Kidney (tissue), 22 donors: Measurements from ENCODE around the gene LRRC49. TPM values are rescaled to one million over a fixed set of nuclear protein-coding genes. Genes with fewer than 3 reads are reported as not detected.

Source experiments
- DNase-seq, 5 donors: peaks; one replicate each; pipeline ENCODE4 v3.0.0-alpha.2; 2013 to 2020
- FAIRE-seq: peaks from 2 replicates; lab custom pipeline; 2012; peaks lifted over from hg19 to GRCh38; lab: Jason Lieb, UNC
- H3K27ac ChIP-seq, 2 donors: one replicate each; pipeline ENCODE4 v1.7.0; 2013; ENCODE audit warnings: low read depth in 2 of 2, low read length in 2 of 2, inconsistent platforms in 1 of 2
- H3K27me3 ChIP-seq: one replicate; pipeline ENCODE4 v1.7.1; 2013; ENCODE audit warnings: low read length, inconsistent platforms; ENCODE audit not compliant: control insufficient read depth, insufficient read depth
- H3K36me3 ChIP-seq, 3 donors: one replicate each; pipeline versions ENCODE4 v1.7.0 to v1.7.1; 2013; ENCODE audit warnings: low read length in 3 of 3, control low read depth in 1 of 3, inconsistent platforms in 1 of 3; ENCODE audit not compliant: insufficient read depth in 3 of 3, control insufficient read depth in 2 of 3
- H3K4me1 ChIP-seq, 3 donors: one replicate each; pipeline versions ENCODE4 v1.7.0 to v1.7.1; 2013; ENCODE audit warnings: low read length in 3 of 3, inconsistent platforms in 1 of 3, low read depth in 1 of 3; ENCODE audit not compliant: control insufficient read depth in 2 of 3, insufficient read depth in 2 of 3
- H3K4me3 ChIP-seq, 3 donors: one replicate each; pipeline versions ENCODE4 v1.7.0 to v1.8.1; 2013; ENCODE audit warnings: low read length in 3 of 3, control low read depth in 1 of 3, inconsistent platforms in 1 of 3
- H3K9ac ChIP-seq, 3 donors: one replicate each; pipeline versions ENCODE4 v1.7.0 to v1.7.1; 2013; ENCODE audit warnings: low read length in 3 of 3, control low read depth in 1 of 3, inconsistent platforms in 1 of 3
- H3K9me3 ChIP-seq, 3 donors: one replicate each; pipeline versions ENCODE4 v1.7.0 to v1.7.1; 2013; ENCODE audit warnings: low read length in 3 of 3, control low read depth in 1 of 3, inconsistent platforms in 1 of 3; ENCODE audit not compliant: control insufficient read depth in 2 of 3, insufficient read depth in 1 of 3
- intact Hi-C: fragments of 100-400 bp; cut with DNase I; formaldehyde crosslinking; loops from one replicate; pipeline ENCODE4 v1.11.1; 2022
- long read RNA-seq, 10 donors: library from polyadenylated mRNA in 1 of 10; unstranded in 1 of 10; transcript quantifications; one replicate each; pipeline ENCODE4 v2.0.0 and lab custom pipeline, GENCODE V29; 2021 to 2026
- polyA plus RNA-seq: library from polyadenylated mRNA; stranded (reverse); fragments of 350-450 nt; fragmentation: Illumina TruSeq; extraction: RNeasy Lipid Tissue Mini Kit (QIAGEN cat#74804); gene quantifications from one replicate; pipeline ENCODE4 v1.2.3, GENCODE V29; 2014; ENCODE audit warnings: low read depth, low replicate concordance; ENCODE audit not compliant: insufficient read depth
- total RNA-seq: library from RNA; stranded (reverse); fragmentation: NEBNext Ultra II Directional; extraction: Animal tissue kit (Norgen Biotek cat#: 25700); gene quantifications from one replicate; pipeline ENCODE4 v1.2.1, GENCODE V29; 2021
- TF ChIP-seq, protein P1 (sequence below): IDR thresholded peaks from 3 replicates; pipeline ENCODE4 v1.5.1; 2012; ENCODE audit warnings: mild to moderate bottlenecking, moderate library complexity, borderline replicate concordance; ENCODE audit not compliant: insufficient read depth; ENCODE audit errors: extremely low read depth
- donor health status: control.
- donor health status: control.
- donor health status: control.
- donor health status: control.
- donor health status: control.
- donor health status: DM: yes; HTN: yes; CAD: no.
- donor health status: Normal renal cell carcinoma (clear cell type).

Gene LRRC49, protein sequence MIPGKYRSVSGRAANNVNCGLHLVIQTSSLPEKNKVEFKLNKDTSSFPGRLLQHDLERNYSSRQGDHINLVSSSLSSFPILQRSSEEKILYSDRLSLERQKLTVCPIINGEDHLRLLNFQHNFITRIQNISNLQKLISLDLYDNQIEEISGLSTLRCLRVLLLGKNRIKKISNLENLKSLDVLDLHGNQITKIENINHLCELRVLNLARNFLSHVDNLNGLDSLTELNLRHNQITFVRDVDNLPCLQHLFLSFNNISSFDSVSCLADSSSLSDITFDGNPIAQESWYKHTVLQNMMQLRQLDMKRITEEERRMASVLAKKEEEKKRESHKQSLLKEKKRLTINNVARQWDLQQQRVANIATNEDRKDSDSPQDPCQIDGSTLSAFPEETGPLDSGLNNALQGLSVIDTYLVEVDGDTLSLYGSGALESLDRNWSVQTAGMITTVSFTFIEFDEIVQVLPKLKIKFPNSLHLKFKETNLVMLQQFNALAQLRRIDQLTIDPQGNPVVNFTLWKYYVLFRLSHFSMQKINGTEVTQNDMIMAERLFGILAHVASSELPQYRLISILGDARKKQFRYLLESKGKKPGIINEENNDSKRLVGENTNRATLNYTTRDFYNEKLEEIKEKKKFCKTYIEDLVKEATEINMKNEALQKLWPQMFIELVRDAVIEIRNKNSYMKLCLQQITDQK
- total RNA-seq (14.2 TPM), polyA plus RNA-seq (13.2 TPM)
- long read RNA-seq, donor 1, partial matches to known transcripts, result 0 of 2 reads
- long read RNA-seq, donor 1, other reads (novel, unspliced or antisense), result 0 of 2 reads
- long read RNA-seq, donor 2, partial matches to known transcripts, result 0 of 2 reads
- long read RNA-seq, donor 2, other reads (novel, unspliced or antisense), result 0 of 2 reads
- long read RNA-seq, donor 3, partial matches to known transcripts, result 7 of 34 reads
- long read RNA-seq, donor 3, other reads (novel, unspliced or antisense), result 23 of 34 reads
- long read RNA-seq, donor 4, partial matches to known transcripts, result 0 of 2 reads
- long read RNA-seq, donor 4, other reads (novel, unspliced or antisense), result 0 of 2 reads
- long read RNA-seq, donor 5, result 0 reads
- long read RNA-seq, donor 6, partial matches to known transcripts, result 0 of 4 reads
- long read RNA-seq, donor 6, other reads (novel, unspliced or antisense), result 0 of 4 reads
- long read RNA-seq, donor 7, partial matches to known transcripts, result 2 of 3 reads
- long read RNA-seq, donor 7, other reads (novel, unspliced or antisense), result 1 of 3 reads
- long read RNA-seq, donor 8, partial matches to known transcripts, result 0 of 1 reads
- long read RNA-seq, donor 8, other reads (novel, unspliced or antisense), result 0 of 1 reads
- long read RNA-seq, donor 9, result 0 reads
- long read RNA-seq, donor 10, result 0 reads

DNA sequence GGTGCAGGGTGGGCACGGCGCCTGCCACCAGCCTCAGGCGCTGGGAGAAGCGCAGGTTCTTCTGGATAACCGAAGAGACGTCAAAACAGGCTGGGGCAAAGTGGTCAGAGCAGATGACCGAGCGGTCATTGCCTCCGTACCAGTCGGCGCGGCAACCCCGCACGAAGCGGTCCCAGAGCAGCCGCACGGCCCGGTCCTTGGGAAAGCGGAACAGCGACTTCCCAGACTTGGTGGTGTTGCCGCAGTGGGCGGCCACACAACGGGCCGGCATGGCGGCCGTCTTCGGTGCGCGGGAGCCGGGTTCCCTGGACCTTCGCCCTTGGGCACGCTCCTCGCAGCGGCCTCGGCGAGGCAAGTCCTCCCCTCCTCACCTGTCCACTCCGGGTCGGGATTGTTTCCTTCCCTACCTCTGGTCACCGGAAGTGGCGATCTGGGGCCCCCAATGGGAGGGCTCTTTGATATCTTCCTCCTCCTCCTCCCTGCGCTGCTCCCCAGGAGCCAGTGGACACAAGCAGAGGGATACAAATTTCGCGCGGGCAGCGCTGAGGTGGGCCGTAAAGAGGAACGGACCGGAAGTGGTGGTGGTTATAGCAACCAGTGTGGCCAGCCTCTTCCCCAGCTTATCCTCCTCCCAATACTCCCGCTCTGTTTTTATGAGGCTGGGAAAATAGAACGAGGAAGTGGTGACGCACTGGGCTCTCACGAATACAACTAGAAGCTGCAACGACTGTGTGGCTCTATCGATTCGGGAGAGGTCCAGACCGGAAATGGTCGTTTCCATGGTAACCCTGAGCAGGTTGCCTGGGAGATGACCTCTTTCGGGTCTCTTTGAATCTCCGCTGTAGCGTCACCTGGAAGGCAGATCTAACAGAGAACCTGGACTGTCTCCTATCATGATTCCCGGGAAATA lies at the start of gene LRRC49, which contains the start of gene THAP10:
Gene LRRC49, plus strand, starts transcription at position 825 of the 910 bp plus-strand sequence. Its CDS starts 69 bp downstream, at position 894.
Gene THAP10, minus strand, starts transcription at position 432 of the 910 bp plus-strand sequence. Its CDS starts 161 bp downstream, at position 271.
- TF ChIP-seq, protein P1, sequence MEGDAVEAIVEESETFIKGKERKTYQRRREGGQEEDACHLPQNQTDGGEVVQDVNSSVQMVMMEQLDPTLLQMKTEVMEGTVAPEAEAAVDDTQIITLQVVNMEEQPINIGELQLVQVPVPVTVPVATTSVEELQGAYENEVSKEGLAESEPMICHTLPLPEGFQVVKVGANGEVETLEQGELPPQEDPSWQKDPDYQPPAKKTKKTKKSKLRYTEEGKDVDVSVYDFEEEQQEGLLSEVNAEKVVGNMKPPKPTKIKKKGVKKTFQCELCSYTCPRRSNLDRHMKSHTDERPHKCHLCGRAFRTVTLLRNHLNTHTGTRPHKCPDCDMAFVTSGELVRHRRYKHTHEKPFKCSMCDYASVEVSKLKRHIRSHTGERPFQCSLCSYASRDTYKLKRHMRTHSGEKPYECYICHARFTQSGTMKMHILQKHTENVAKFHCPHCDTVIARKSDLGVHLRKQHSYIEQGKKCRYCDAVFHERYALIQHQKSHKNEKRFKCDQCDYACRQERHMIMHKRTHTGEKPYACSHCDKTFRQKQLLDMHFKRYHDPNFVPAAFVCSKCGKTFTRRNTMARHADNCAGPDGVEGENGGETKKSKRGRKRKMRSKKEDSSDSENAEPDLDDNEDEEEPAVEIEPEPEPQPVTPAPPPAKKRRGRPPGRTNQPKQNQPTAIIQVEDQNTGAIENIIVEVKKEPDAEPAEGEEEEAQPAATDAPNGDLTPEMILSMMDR, result no peak
- FAIRE-seq (no peak), DNase-seq (peak; percentile 93 to 97 (median 95))
- H3K9me3 ChIP-seq, result no peaks in the 10 kb centered on the region
- peak within 1 kb of the TSS; percentile 63 to 88 for H3K27ac ChIP-seq
- intact Hi-C loops, result no loop called here
- no peaks in the 10 kb centered on the region for H3K36me3 ChIP-seq
- H3K4me3 ChIP-seq, result peak within 1 kb of the TSS; percentile 96 to 99 (median 97)
- no peaks in the 10 kb centered on the region for H3K27me3 ChIP-seq
- H3K4me1 ChIP-seq, result peaks cover 0 to 10% (median 4%) of the 10 kb centered on the region in 3 donors
- peak within 1 kb of the TSS; percentile 11 to 95 (median 72) for H3K9ac ChIP-seq

DNA sequence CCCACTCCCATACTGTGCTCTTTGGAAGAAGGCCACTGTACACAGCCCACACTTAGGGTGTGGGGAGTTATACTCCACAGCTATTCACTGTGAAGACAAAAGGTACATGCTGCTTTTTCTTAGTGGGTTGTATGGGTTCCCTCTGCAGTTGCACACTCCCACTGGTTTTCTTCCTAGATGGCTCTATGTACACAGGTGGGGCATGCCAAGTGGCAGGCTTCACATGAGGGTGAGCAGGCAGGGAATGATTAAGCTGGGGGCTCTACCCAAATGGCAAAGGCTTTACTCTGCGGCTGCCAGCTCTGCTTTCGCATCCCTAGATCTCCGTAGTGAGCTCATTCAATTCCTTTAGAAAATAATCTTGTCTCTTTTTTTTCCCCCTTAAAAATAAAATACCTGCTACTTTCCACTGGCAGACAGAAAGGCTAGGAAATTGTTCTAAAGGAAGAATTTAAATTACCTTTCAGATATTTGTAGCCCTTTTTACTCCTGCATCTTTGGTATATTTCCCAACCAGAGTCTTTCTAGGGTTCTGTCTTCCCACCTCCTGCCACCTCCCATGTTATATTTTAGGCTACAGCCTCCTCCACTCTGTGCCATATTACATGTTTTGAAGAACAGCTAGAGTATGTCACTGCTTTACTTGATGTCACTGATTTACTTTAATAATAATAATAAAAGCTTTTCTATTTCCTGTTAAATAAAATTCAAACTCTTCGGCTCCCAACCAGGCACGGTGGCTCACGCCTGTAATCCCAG lies 46.8 kb upstream of the LRRC49 start:
- TF ChIP-seq, protein P1, result no peak
- Histone ChIP-seq H3K36me3 (no peaks in the 10 kb centered on the region), H3K27ac (no peak overlapping the region), H3K4me3 (no peak overlapping the region), H3K27me3 (no peaks in the 10 kb centered on the region), H3K4me1 (no peaks in the 10 kb centered on the region), H3K9ac (no peak overlapping the region), H3K9me3 (no peaks in the 10 kb centered on the region)
- FAIRE-seq, result no peak
- intact Hi-C loops, result loop anchor here (10.0 kb wide), 1 partner anchor 59 kb away; no protein-coding TSS in a partner anchor
- DNase-seq, result no peak
